GM23338 (cell line): ENCODE data around the gene TMEM175. TPM values are rescaled to one million over a fixed set of nuclear protein-coding genes. Genes with fewer than 3 reads are reported as not detected.

Experiments used
- ATAC-seq: fragments of 200-7000 bp; cut with Tn5 transposase; 3 replicates; pipeline ENCODE4 v1.9.1; 2020
- DNase-seq: peaks from one replicate; pipeline ENCODE4 v3.0.0-alpha.2; 2015; ENCODE audit warnings: low spot score
- H2AFZ ChIP-seq: fragments of 200-600 bp; sonication (generic); 2 replicates; pipeline ENCODE4 v1.8.0; 2016; ENCODE audit warnings: antibody characterized with exemption, mild to moderate bottlenecking, moderate library complexity
- H3F3A ChIP-seq: fragments of 200-600 bp; sonication (generic); replicated peaks from 2 replicates; pipeline ENCODE4 v1.8.0; 2017; ENCODE audit warnings: antibody characterized with exemption, mixed run types, low read depth
- H3K27ac ChIP-seq: fragments of 200-600 bp; sonication (generic); 2 replicates; pipeline ENCODE4 v1.6.1; 2016; ENCODE audit warnings: low read depth
- H3K27me3 ChIP-seq: fragments of 200-600 bp; sonication (generic); 2 replicates; pipeline ENCODE4 v1.8.0; 2016; ENCODE audit warnings: mild to moderate bottlenecking, mixed run types, moderate library complexity; ENCODE audit not compliant: insufficient read depth
- H3K36me3 ChIP-seq: fragments of 200-600 bp; sonication (generic); 2 replicates; pipeline ENCODE4 v1.8.0; 2016; ENCODE audit warnings: mild to moderate bottlenecking; ENCODE audit not compliant: insufficient read depth
- H3K4me1 ChIP-seq: fragments of 200-600 bp; sonication (generic); 2 replicates; pipeline ENCODE4 v1.8.0; 2016; ENCODE audit warnings: mild to moderate bottlenecking, moderate library complexity; ENCODE audit not compliant: insufficient read depth
- H3K4me2 ChIP-seq: fragments of 200-600 bp; sonication (generic); 2 replicates; pipeline ENCODE4 v1.7.1; 2017; ENCODE audit warnings: mixed run types
- H3K4me3 ChIP-seq: fragments of 200-600 bp; sonication (generic); 2 replicates; pipeline ENCODE4 v1.6.1; 2016; ENCODE audit warnings: mixed run types
- H3K79me2 ChIP-seq: fragments of 200-600 bp; sonication (generic); replicated peaks from 2 replicates; pipeline ENCODE4 v1.8.0; 2017; ENCODE audit warnings: mild to moderate bottlenecking; ENCODE audit not compliant: insufficient read depth
- H3K9me2 ChIP-seq: fragments of 200-600 bp; sonication (generic); 2 replicates; pipeline ENCODE4 v1.8.0; 2017; ENCODE audit not compliant: insufficient read depth
- H4K20me1 ChIP-seq: fragments of 200-600 bp; sonication (generic); replicated peaks from 2 replicates; pipeline ENCODE4 v1.8.0; 2017; ENCODE audit warnings: mild to moderate bottlenecking; ENCODE audit not compliant: insufficient read depth
- H3K27ac Mint-ChIP-seq: 2 replicates; pipeline ENCODE4 v1.8.0; 2020; ENCODE audit warnings: inconsistent platforms, mild to moderate bottlenecking, moderate library complexity, mixed read lengths
- H3K27me3 Mint-ChIP-seq: 3 replicates; pipeline ENCODE4 v1.8.0; 2022; ENCODE audit warnings: low read depth, mild to moderate bottlenecking, moderate library complexity, mixed read lengths, inconsistent platforms; ENCODE audit not compliant: insufficient read depth, poor library complexity
- H3K36me3 Mint-ChIP-seq: 3 replicates; pipeline ENCODE4 v1.8.0; 2021; ENCODE audit warnings: low read depth, mild to moderate bottlenecking, inconsistent platforms, moderate library complexity, mixed read lengths
- H3K4me1 Mint-ChIP-seq: 3 replicates; pipeline ENCODE4 v1.8.0; 2020; ENCODE audit warnings: mild to moderate bottlenecking, inconsistent platforms, mixed read lengths
- H3K4me3 Mint-ChIP-seq: 3 replicates; pipeline ENCODE4 v1.8.0; 2021; ENCODE audit warnings: moderate library complexity, mild to moderate bottlenecking, inconsistent platforms, mixed read lengths
- H3K9me3 Mint-ChIP-seq: 3 replicates; pipeline ENCODE4 v1.8.0; 2020; ENCODE audit warnings: moderate library complexity, mild to moderate bottlenecking, inconsistent platforms, mixed read lengths
- CREB1 ChIP-seq: fragments of 250-450 bp; sonication (Bioruptor Pico); IDR thresholded peaks from 2 replicates; pipeline ENCODE4 v1.5.0; 2020; ENCODE audit warnings: low read depth, mild to moderate bottlenecking, moderate library complexity
- CTCF ChIP-seq, 2 experiments: fragments of 200-600 bp in 1 of 2; sonication (generic) in 1 of 2; conservative IDR thresholded peaks; 2 replicates each; pipeline versions ENCODE4 v1.5.1 to v1.6.1; 2016 to 2017; ENCODE audit warnings: antibody characterized with exemption in 2 of 2, low read depth in 2 of 2, mild to moderate bottlenecking in 2 of 2, moderate library complexity in 1 of 2
- ETS1 ChIP-seq: IDR thresholded peaks from 2 replicates; pipeline ENCODE4 v1.6.1; 2016; ENCODE audit warnings: antibody characterized with exemption
- EZH2 ChIP-seq: fragments of 200-600 bp; sonication (generic); IDR thresholded peaks from one replicate; pipeline ENCODE4 v1.8.0; 2017; ENCODE audit warnings: antibody characterized with exemption, mild to moderate bottlenecking, low read depth; ENCODE audit not compliant: unreplicated experiment
- EZH2phosphoT487 ChIP-seq: fragments of 200-600 bp; sonication (generic); IDR thresholded peaks from one replicate; pipeline ENCODE4 v1.8.1; 2018; ENCODE audit warnings: antibody characterized with exemption; ENCODE audit not compliant: unreplicated experiment
- JUNB ChIP-seq: IDR thresholded peaks from one replicate; pipeline ENCODE4 v1.6.1; 2016; ENCODE audit warnings: antibody characterized with exemption; ENCODE audit not compliant: unreplicated experiment
- NANOG ChIP-seq: IDR thresholded peaks from 2 replicates; pipeline ENCODE4 v1.6.1; 2016; ENCODE audit warnings: antibody characterized with exemption, borderline replicate concordance
- POLR2AphosphoS5 ChIP-seq: IDR thresholded peaks from 2 replicates; pipeline ENCODE4 v1.6.1; 2016; ENCODE audit warnings: antibody characterized with exemption, low read depth
- REST ChIP-seq: IDR thresholded peaks from one replicate; pipeline ENCODE4 v1.6.1; 2018; ENCODE audit warnings: antibody characterized with exemption; ENCODE audit not compliant: unreplicated experiment
- STAT1 ChIP-seq: IDR thresholded peaks from one replicate; pipeline ENCODE4 v1.6.1; 2016; ENCODE audit warnings: antibody characterized with exemption; ENCODE audit not compliant: unreplicated experiment
- ZNF114 ChIP-seq: fragments of 250-450 bp; sonication (Bioruptor Pico); IDR thresholded peaks from 2 replicates; pipeline ENCODE4 v1.5.0; 2020; ENCODE audit warnings: mild to moderate bottlenecking, moderate library complexity
- ZNF331 ChIP-seq: fragments of 250-450 bp; sonication (Bioruptor Pico); IDR thresholded peaks from 2 replicates; pipeline ENCODE4 v1.5.0; 2020; ENCODE audit warnings: low read depth, mild to moderate bottlenecking, moderate library complexity
- ZNF462 ChIP-seq: fragments of 250-450 bp; sonication (Bioruptor Pico); IDR thresholded peaks from 2 replicates; pipeline ENCODE4 v1.5.0; 2020; ENCODE audit warnings: mild to moderate bottlenecking, moderate library complexity
- polyA plus RNA-seq: library from polyadenylated mRNA; unstranded; fragments of >200 nt; fragmentation: Nextera tagmentation; extraction: Ambion mirVana; gene quantifications from 2 replicates; pipeline ENCODE4 v1.2.1, GENCODE V29; 2016
- total RNA-seq: library from RNA; depleted of rRNA; stranded (reverse); fragments of >200 nt; shearing (Covaris generic); gene quantifications from 2 replicates; pipeline ENCODE4 v1.2.3, GENCODE V29; 2014

Gene TMEM175
- total and polyA plus RNA-seq, 2 experiments from 2014 or later = 8.0 to 11.4 TPM

- no peak overlapping the region for H2AFZ ChIP-seq
- Mint-ChIP-seq H3K4me3 (peak overlapping the region; percentile 58; the same call in 2 of the 3 replicates), H3K27ac (no peak overlapping the region), H3K27me3 (peaks cover 20% of the 10 kb centered on the region), H3K36me3 (no peaks in the 10 kb centered on the region), H3K4me1 (no peaks in the 10 kb centered on the region), H3K9me3 (no peaks in the 10 kb centered on the region)
- peaks cover 14% of the 10 kb centered on the region; the same call in 1 of the 2 replicates for H3K27me3 ChIP-seq
- H3K4me1 ChIP-seq = no peaks in the 10 kb centered on the region
- H3K4me2 ChIP-seq = peak overlapping the region; percentile 82
- peak; percentile 67 for DNase-seq
- no peaks in the 10 kb centered on the region for H3K36me3 ChIP-seq
- peak; percentile 33 for ATAC-seq
- H4K20me1 ChIP-seq = no peaks in the 10 kb centered on the region
- H3K79me2 ChIP-seq = no peaks in the 10 kb centered on the region
- H3K27ac ChIP-seq = no peak overlapping the region
- TF ChIP-seq POLR2AphosphoS5 = no peak
- TF ChIP-seq REST = no peak
- TF ChIP-seq NANOG = no peak
- no peak for TF ChIP-seq EZH2phosphoT487
- TF ChIP-seq ZNF331 (CRISPR knock-in tag) = no peak
- no peak for TF ChIP-seq STAT1
- TF ChIP-seq ZNF114 = no peak
- TF ChIP-seq CREB1 (CRISPR knock-in tag) = no peak
- no peak for TF ChIP-seq ETS1
- TF ChIP-seq EZH2 = no peak
- no peak for TF ChIP-seq JUNB
- TF ChIP-seq CTCF (conservative IDR thresholded peaks at IDR 0.05; ENCODE audit: low read depth in 2 of 2) = no peak
- TF ChIP-seq ZNF462 (CRISPR knock-in tag) = no peak
- peak overlapping the region; percentile 58 for H3K4me3 ChIP-seq
- no peaks in the 10 kb centered on the region; the same call in 1 of the 2 replicates for H3F3A ChIP-seq
- no peaks in the 10 kb centered on the region for H3K9me2 ChIP-seq
These were observed 35.1 kb downstream of the TMEM175 start for GRCh38 chr4:967113-968104.
